K562 treated with DMSO at 1 percent for 24 hours (cell line): ENCODE measurements around the gene LCE2A. TPM values are rescaled to one million over a fixed set of nuclear protein-coding genes. Genes with fewer than 3 reads are reported as not detected.

Experiments
- total RNA-seq: library from RNA; unstranded; fragments of 300-600 nt; gene quantifications from 2 replicates; pipeline ENCODE4 v1.2.3, GENCODE V29; 2022; ENCODE audit warnings: low read depth; ENCODE audit not compliant: insufficient read depth

Gene LCE2A, protein sequence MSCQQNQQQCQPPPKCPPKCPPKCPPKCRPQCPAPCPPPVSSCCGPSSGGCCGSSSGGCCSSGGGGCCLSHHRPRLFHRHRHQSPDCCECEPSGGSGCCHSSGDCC
- total RNA-seq, result not detected in 2 replicates

DNA sequence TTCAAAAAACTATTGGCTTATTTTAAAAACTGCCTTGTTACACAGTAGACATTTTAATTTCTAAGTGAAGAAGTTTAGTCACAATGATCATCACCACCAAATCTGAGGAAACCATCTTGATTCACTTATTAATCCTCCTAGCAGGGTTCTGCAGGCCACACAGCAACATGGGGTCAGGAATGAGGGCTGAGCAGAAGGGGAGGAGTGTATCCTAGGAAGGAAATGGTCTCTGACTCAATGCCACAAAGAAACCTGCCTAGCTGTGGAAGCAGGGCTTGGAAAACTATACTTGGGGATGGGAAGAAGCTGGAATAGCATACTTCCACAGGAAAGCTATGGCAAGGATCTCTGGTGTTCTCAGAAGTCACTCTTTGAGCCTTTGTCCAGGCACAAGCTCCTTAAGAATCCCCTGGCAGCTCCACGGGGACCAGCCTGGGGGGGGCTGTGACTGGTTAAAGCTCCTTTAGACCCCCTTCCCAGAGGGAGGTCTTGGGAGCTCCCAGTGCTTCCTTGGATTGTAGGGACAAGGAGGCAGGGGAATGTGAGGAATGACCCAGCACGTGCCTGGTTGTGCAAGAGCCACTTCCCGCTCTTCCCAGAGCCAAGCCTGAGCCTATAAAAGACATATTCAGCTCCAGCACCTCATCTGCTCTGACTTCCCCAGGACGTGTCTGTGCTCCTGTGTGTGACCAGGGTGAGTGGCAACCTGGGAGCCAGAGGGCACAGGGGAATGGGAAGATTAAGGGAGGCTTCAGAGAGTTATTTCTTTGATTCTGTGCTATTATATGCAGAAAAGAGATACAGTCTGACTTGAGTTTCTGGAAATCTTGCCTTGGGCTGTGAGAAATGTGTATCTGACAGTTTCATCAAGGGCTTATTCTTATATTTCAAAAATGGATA lies at the start of gene LCE2A:
LCE2A (plus strand) TSS at position 645 of the 900 bp plus-strand sequence. CDS start 557 bp downstream, outside the sequence.

DNA sequence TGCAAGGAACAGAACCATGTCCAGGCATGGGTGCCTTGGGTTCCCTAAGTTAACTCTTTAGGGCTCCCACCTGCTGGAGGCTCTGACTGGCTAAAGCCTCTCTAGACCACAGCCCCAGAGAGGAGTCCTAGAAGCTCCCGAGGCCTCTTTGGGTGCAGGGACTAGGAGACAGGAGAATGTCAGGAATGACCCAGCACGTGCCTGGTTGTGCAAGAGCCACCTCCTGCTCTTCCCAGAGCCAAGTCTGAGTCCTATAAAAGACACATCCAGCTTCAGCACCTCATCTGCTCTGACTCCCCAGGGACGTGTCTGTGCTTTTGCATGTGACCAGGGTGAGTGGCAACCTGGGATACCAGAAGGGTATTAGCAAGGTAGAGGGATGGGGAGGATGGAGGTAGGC lies 35.0 kb upstream of the LCE2A start, which contains the start of gene LCE2D:
LCE2D (plus strand) TSS at position 283 of the 400 bp plus-strand sequence. CDS start 726 bp downstream, outside the sequence.

DNA sequence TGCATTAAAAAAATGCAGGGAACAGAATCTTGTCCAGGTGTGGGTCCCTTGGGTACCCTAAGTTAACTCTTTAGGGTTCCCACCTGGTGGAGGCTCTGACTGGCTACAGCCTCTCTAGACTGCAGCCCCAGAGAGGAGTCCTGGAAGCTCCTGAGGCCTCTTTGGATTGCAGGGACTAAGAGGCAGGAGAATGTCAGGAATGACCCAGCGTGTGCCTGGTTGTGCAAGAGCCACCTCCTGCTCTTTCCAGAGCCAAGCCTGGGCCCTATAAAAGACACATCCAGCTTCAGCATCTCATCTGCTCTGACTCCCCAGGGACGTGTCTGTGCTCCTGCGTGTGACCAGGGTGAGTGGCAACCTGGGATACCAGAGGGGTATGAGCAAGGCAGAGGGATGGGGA lies 23.2 kb upstream of the LCE2A start, which contains the start of gene LCE2C:
LCE2C (plus strand) TSS at position 297 of the 400 bp plus-strand sequence. CDS start 737 bp downstream, outside the sequence.

DNA sequence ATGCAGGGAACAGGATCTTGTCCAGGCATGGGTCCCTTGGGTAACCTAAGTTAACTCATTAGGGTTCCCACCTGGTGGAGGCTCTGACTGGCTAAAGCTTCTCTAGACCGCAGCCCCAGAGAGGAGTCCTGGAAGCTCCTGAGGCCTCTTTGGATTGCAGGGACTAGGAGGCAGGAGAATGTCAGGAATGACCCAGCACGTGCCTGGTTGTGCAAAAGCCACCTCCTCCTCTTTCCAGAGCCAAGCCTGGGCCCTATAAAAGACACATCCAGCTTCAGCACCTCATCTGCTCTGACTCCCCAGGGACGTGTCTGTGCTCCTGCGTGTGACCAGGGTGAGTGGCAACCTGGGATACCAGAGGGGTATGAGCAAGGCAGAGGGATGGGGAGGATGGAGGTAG lies 12.3 kb upstream of the LCE2A start, which contains the start of gene LCE2B:
LCE2B (plus strand) TSS at position 301 of the 400 bp plus-strand sequence. CDS start 721 bp downstream, outside the sequence.

DNA sequence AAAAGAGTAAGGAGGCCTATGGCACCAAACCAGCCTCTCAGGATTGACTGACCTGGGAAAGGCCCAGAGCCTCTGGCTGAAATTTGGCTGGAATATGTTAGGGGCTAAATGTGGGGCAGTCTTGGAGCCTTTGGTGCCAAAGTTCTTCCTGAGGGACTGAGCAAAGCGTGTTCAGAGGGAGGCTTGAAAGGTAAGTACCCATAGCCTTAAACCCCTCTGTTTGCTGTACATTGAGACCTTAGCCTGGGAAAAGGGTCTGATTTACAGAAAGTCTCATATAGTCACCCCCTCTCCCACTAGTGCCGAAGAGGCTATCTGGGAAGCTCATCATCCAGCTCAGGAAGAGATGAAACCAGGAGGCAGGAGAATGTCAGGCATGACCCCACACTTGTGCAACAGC lies 9.7 kb downstream of the LCE2A start, which contains the start of gene LCE4A:
LCE4A (plus strand) TSS at position 301 of the 400 bp plus-strand sequence. CDS start 916 bp downstream, outside the sequence.

Other genes starting within 250 kb of the LCE2A start
- gene LCE5A, start 187.5 kb upstream of the LCE2A start, total RNA-seq, result not detected in 2 replicates
- not detected in 2 replicates for gene CRCT1, start 183.9 kb upstream of the LCE2A start, total RNA-seq
- gene LCE3E, start 131.6 kb upstream of the LCE2A start, total RNA-seq, result not detected in 2 replicates
- gene LCE3D, start 117.8 kb upstream of the LCE2A start, total RNA-seq, result not detected in 2 replicates
- not detected in 2 replicates for gene LCE3C, start 98.1 kb upstream of the LCE2A start, total RNA-seq
- gene LCE3B, start 84.5 kb upstream of the LCE2A start, total RNA-seq, result not detected in 2 replicates
- not detected in 2 replicates for gene LCE3A, start 75.2 kb upstream of the LCE2A start, total RNA-seq
- not detected in 2 replicates for gene LCE2D, start 35.0 kb upstream of the LCE2A start, total RNA-seq
- gene LCE2C, start 23.1 kb upstream of the LCE2A start, total RNA-seq, result not detected in 2 replicates
- not detected in 2 replicates for gene LCE2B, start 12.2 kb upstream of the LCE2A start, total RNA-seq
- gene LCE4A, start 9.8 kb downstream of the LCE2A start, total RNA-seq, result not detected in 2 replicates
- not detected in 2 replicates for gene KPRP, start 59.7 kb downstream of the LCE2A start, total RNA-seq
- not detected in 2 replicates for gene LCE1F, start 76.8 kb downstream of the LCE2A start, total RNA-seq
- gene LCE1E, start 87.9 kb downstream of the LCE2A start, total RNA-seq, result not detected in 2 replicates
- gene LCE1D, start 98.4 kb downstream of the LCE2A start, total RNA-seq, result not detected in 2 replicates
- not detected in 2 replicates for gene LCE1C, start 108.3 kb downstream of the LCE2A start, total RNA-seq
- gene LCE1B, start 113.6 kb downstream of the LCE2A start, total RNA-seq, result not detected in 2 replicates
- gene LCE1A, start 129.1 kb downstream of the LCE2A start, total RNA-seq, result not detected in 2 replicates
- not detected in 2 replicates for gene LCE6A, start 144.5 kb downstream of the LCE2A start, total RNA-seq
- gene LCE7A, start 161.7 kb downstream of the LCE2A start, total RNA-seq, result not detected in 2 replicates
- not detected in 2 replicates for gene SMCP, start 180.0 kb downstream of the LCE2A start, total RNA-seq
- not detected in 2 replicates for gene IVL, start 210.2 kb downstream of the LCE2A start, total RNA-seq
- gene SPRR5, start 248.9 kb downstream of the LCE2A start, total RNA-seq, result not detected in 2 replicates